Measurements from ENCODE around the gene CCZ1B.
"Not testable (repeated sequence)": the region's sequence is repeated elsewhere in the genome, so short reads cannot be mapped to it uniquely, and the experiment has no call there.

GRCh38 chr7:6797218-6797617 is 28.9 kb downstream of the CCZ1B start:
- TF ChIP-seq CTCF (IDR thresholded peaks at IDR 0.05; ENCODE audit: low read length); EZH2 (IDR thresholded peaks at IDR 0.05; ENCODE audit: borderline replicate concordance, low read length): not testable (repeated sequence)
